ENCODE results near the gene WDCP. TPM values are rescaled to one million over a fixed set of nuclear protein-coding genes. Genes with fewer than 3 reads are reported as not detected.

The WDCP gene
- total and polyA plus RNA-seq, 10 of the 15 experiments (the other 5 are each of a cell fraction or from before 2014, with no cell fraction given): 5.5 to 21.3 (median 13.2) TPM

DNA sequence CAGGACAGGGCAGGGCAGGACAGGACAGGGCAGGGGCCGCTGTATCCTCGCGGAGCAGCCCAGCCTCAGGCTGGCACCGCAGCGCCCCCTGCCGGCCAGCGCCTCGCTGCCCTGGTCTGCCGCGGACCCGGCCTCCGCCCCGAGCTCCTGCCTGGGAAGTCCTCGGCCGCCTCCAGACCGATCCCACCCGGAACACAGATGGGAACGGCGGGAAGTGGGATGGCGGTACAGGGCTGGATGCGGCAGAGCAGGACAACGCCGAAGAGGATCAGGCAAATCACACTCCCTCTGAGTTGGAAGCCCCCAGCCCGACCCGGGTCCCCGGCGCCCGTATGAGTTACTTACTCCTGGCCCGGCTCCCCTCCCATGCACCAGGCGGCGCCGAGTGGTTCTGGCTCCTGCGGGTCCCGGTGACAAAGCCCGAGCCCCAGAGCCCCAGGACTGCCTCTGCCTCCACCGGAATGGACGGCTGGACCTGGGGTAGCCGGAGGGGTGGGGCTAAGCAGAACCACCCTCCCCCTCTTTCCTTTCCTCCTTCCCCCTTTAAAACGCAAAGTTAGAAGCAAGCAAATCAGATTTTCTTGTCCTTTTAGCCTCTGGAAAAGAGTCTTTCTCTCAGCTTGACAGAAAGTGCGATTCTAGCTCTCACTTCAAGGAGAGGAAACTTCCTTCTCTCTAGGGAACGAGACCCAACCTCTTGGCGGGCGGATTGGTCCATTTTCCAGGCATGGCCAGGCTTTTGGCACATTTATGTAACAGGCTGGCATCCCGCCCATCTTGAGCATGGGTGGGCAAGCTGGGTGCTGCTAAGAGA lies 37.4 kb upstream of the WDCP start, which contains the start of gene TP53I3:
TSS of gene TP53I3 (minus strand) at position 449 of the 814 bp plus-strand sequence. CDS start 508 bp downstream, outside the sequence.
- H3K4me2 ChIP-seq (ENCODE audit: control insufficient read depth, insufficient read depth): peak within 1 kb of the TSS; percentile 95
- FAIRE-seq (peak; percentile 81), ATAC-seq (peak; percentile 94), DNase-seq (ENCODE audit: low read depth, low spot score) (peak; percentile 46)
- peak within 1 kb of the TSS; percentile 89 for H3K9ac ChIP-seq (ENCODE audit: control insufficient read depth, insufficient read depth, low read length)
- H3K79me2 ChIP-seq (ENCODE audit: control insufficient read depth, insufficient read depth, low read length): no peaks in the 10 kb centered on the region
- no peaks in the 10 kb centered on the region; a peak in 2 of 4 replicates for H3K36me3 ChIP-seq (ENCODE audit: control insufficient read depth in 2 of 2, insufficient read depth in 2 of 2, low read length in 1 of 2)
- SMC1A ChIA-PET (ENCODE audit: uncharacterized antibody, unreplicated experiment): interaction anchor here (0.5 to 3.4 kb wide), 14 partner anchors 34 to 271 kb away, joined by 3 to 44 read pairs (median 6); partner anchors contain the start of genes ATAD2B, FAM228B, PFN4 and WDCP
- in situ Hi-C loops (cut with MboI) (loop anchor here (5.0 kb wide), 1 partner anchor 257 kb away; no protein-coding TSS in a partner anchor), intact Hi-C loops (cut with micrococcal nuclease; ENCODE audit: unreplicated experiment) (loop anchor here (1.0 to 5.0 kb wide), 6 partner anchors 64 to 298 kb away; partner anchors contain the start of gene ATAD2B)
- H3K4me3 ChIP-seq: peak within 1 kb of the TSS; percentile 70
- BruUV-seq (replicated peaks): no TSS peak
- H3K27me3 ChIP-seq (replicated peaks in 1 of 2; ENCODE audit: control insufficient read depth in 2 of 2, insufficient read depth in 2 of 2, low read length in 1 of 2): no peaks in the 10 kb centered on the region
- RAD21 ChIA-PET (ENCODE audit: unreplicated experiment): interaction anchor here (0.5 to 3.8 kb wide), 27 partner anchors 8 to 323 kb away, joined by 3 to 98 read pairs (median 4); partner anchors contain the start of genes ATAD2B, FAM228B, SF3B6 and UBXN2A
- CTCF ChIA-PET: interaction anchor here (0.6 to 5.2 kb wide), 52 partner anchors 8 to 1182 kb away, joined by 3 to 105 read pairs (median 4); partner anchors contain the start of genes ATAD2B, FAM228B, FKBP1B and SF3B6
- WGBS (ENCODE audit: insufficient coverage, insufficient replicate concordance, low lambda C conversion rate, missing lambda C conversion rate): under 1% methylated on average over 32 of the region's 44 CpGs
- H4K20me1 ChIP-seq (ENCODE audit: control insufficient read depth, insufficient read depth): no peaks in the 10 kb centered on the region
- POLR2A ChIA-PET: interaction anchor here (0.5 to 3.3 kb wide), 9 partner anchors 8 to 260 kb away, joined by 3 to 25 read pairs (median 4); partner anchors contain the start of genes ATAD2B, FAM228B, PFN4 and SF3B6
- peak within 1 kb of the TSS; percentile 87 for H3K27ac ChIP-seq (ENCODE audit: control insufficient read depth, insufficient read depth)
- peaks cover 12% of the 10 kb centered on the region for H3K4me1 ChIP-seq (ENCODE audit: control insufficient read depth, insufficient read depth, low read length)
- no peaks in the 10 kb centered on the region for H3K9me3 ChIP-seq (replicated peaks; ENCODE audit: control insufficient read depth, insufficient read depth, low read length)
- peak within 1 kb of the TSS; percentile 98 for H2AFZ ChIP-seq (ENCODE audit: control insufficient read depth, low read depth, low read length)
- TF ChIP-seq PAX8 (IDR thresholded peaks at IDR 0.05) (no peak), BHLHE40 (IDR thresholded peaks at IDR 0.05; ENCODE audit: borderline replicate concordance in 1 of 2, low read depth in 2 of 2, low read length in 1 of 2) (0 out of 4 replicates have a peak, but pooled peaks have one; percentile 10 to 22), SMC3 (IDR thresholded peaks at IDR 0.05; ENCODE audit: borderline replicate concordance, low read length) (peak; percentile 55), RB1 (IDR thresholded peaks at IDR 0.05; ENCODE audit: borderline replicate concordance) (peak; percentile 77; the same call in 1 of the 2 replicates), SIN3A (IDR thresholded peaks at IDR 0.05; ENCODE audit: low read depth, low read length) (0 out of 2 replicates have a peak, but pooled peaks have one; percentile 74), DPF2 (IDR thresholded peaks at IDR 0.05) (0 out of 2 replicates have a peak, but pooled peaks have one; percentile 51), PBX3 (IDR thresholded peaks at IDR 0.05; ENCODE audit: insufficient replicate concordance, low read depth, low read length) (no peak), MEF2B (IDR thresholded peaks at IDR 0.05; ENCODE audit: partially characterized antibody, poor library complexity, severe bottlenecking) (peak; percentile 28), NR2C1 (IDR thresholded peaks at IDR 0.05) (no peak), IKZF1 (conservative IDR thresholded peaks at IDR 0.05) (peak; percentile 97), ZBTB33 (IDR thresholded peaks at IDR 0.05) (no peak), FOS (IDR thresholded peaks at IDR 0.05; ENCODE audit: borderline replicate concordance, extremely low read depth, insufficient read length) (no peak), IKZF2 (IDR thresholded peaks at IDR 0.05) (peak; percentile 78 to 88), TCF3 (IDR thresholded peaks at IDR 0.05; ENCODE audit: borderline replicate concordance, insufficient read depth, low read depth, low read length) (0 out of 2 replicates have a peak, but pooled peaks have one; percentile 3)

Measured in GM12878 (cell line).